Astrocyte (in vitro differentiated cells and primary cell): ENCODE data around the gene SOCS2.

Experiments
- EZH2 ChIP-seq: IDR thresholded peaks from 2 replicates; pipeline ENCODE4 v1.6.1; 2012; ENCODE audit warnings: mild to moderate bottlenecking, low read length, inconsistent platforms; ENCODE audit not compliant: insufficient read depth
- TF ChIP-seq, protein P1 (sequence below): IDR thresholded peaks from 2 replicates; pipeline ENCODE4 v1.5.1; 2011; ENCODE audit warnings: low read depth, mild to moderate bottlenecking, inconsistent platforms, low read length, moderate library complexity; ENCODE audit not compliant: insufficient read depth

- TF ChIP-seq, protein P1, sequence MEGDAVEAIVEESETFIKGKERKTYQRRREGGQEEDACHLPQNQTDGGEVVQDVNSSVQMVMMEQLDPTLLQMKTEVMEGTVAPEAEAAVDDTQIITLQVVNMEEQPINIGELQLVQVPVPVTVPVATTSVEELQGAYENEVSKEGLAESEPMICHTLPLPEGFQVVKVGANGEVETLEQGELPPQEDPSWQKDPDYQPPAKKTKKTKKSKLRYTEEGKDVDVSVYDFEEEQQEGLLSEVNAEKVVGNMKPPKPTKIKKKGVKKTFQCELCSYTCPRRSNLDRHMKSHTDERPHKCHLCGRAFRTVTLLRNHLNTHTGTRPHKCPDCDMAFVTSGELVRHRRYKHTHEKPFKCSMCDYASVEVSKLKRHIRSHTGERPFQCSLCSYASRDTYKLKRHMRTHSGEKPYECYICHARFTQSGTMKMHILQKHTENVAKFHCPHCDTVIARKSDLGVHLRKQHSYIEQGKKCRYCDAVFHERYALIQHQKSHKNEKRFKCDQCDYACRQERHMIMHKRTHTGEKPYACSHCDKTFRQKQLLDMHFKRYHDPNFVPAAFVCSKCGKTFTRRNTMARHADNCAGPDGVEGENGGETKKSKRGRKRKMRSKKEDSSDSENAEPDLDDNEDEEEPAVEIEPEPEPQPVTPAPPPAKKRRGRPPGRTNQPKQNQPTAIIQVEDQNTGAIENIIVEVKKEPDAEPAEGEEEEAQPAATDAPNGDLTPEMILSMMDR = no peak
- no peak for TF ChIP-seq EZH2
Measured at GRCh38 chr12:93552427-93552826, 20.0 kb upstream of the SOCS2 start.
